ENCODE measurements around the gene TYW1B. TPM values are rescaled to one million over a fixed set of nuclear protein-coding genes. Genes with fewer than 3 reads are reported as not detected.
A peak's percentile ranks its signal among the peaks of the same experiment; 100 is the strongest.
"Not testable (repeated sequence)": the region's sequence is repeated elsewhere in the genome, so short reads cannot be mapped to it uniquely, and the experiment has no call there.

The TYW1B gene
- total RNA-seq, 1 experiment from 2014 or later: 0.98 TPM

- Mint-ChIP-seq H3K27me3 (ENCODE audit: insufficient read depth, unreplicated experiment) (no peaks in the 10 kb centered on the region), H3K4me3 (ENCODE audit: unreplicated experiment) (no peak overlapping the region), H3K27ac (ENCODE audit: low read depth, unreplicated experiment) (no peak overlapping the region), H3K9me3 (ENCODE audit: unreplicated experiment) (no peaks in the 10 kb centered on the region), H3K36me3 (ENCODE audit: insufficient read depth, unreplicated experiment) (no peaks in the 10 kb centered on the region), H3K4me1 (ENCODE audit: insufficient read depth, unreplicated experiment) (no peaks in the 10 kb centered on the region)
- ChIA-PET CTCF (no interaction called here), POLR2A (no interaction called here)
- DNase-seq (ENCODE audit: unreplicated experiment): no peak
- intact Hi-C loops (cut with micrococcal nuclease): no loop called here
- no peak for TF ChIP-seq CTCF (IDR thresholded peaks at IDR 0.05; ENCODE audit: unreplicated experiment)
- no TSS peak for BruUV-seq (replicated peaks)
Measured at GRCh38 chr7:72577107-72577506, 250.9 kb downstream of the TYW1B start.

GRCh38 chr7:72561988-72562387 lies 266.0 kb downstream of the TYW1B start:
- H3K4me1 Mint-ChIP-seq (ENCODE audit: insufficient read depth, unreplicated experiment); intact Hi-C loops (cut with micrococcal nuclease); DNase-seq (ENCODE audit: unreplicated experiment); POLR2A ChIA-PET; H3K27ac Mint-ChIP-seq (ENCODE audit: low read depth, unreplicated experiment); H3K9me3 Mint-ChIP-seq (ENCODE audit: unreplicated experiment); H3K27me3 Mint-ChIP-seq (ENCODE audit: insufficient read depth, unreplicated experiment); H3K4me3 Mint-ChIP-seq (ENCODE audit: unreplicated experiment); BruUV-seq (replicated peaks); H3K36me3 Mint-ChIP-seq (ENCODE audit: insufficient read depth, unreplicated experiment); CTCF ChIA-PET: not testable (repeated sequence)

GRCh38 chr7:72559546-72559945 lies 268.5 kb downstream of the TYW1B start:
- POLR2A ChIA-PET; H3K4me3 Mint-ChIP-seq (ENCODE audit: unreplicated experiment); H3K36me3 Mint-ChIP-seq (ENCODE audit: insufficient read depth, unreplicated experiment); H3K9me3 Mint-ChIP-seq (ENCODE audit: unreplicated experiment); H3K4me1 Mint-ChIP-seq (ENCODE audit: insufficient read depth, unreplicated experiment); H3K27me3 Mint-ChIP-seq (ENCODE audit: insufficient read depth, unreplicated experiment); DNase-seq (ENCODE audit: unreplicated experiment); BruUV-seq (replicated peaks); H3K27ac Mint-ChIP-seq (ENCODE audit: low read depth, unreplicated experiment); intact Hi-C loops (cut with micrococcal nuclease): not testable (repeated sequence)
- CTCF ChIA-PET: interaction anchor here (0.5 kb wide), 1 partner anchor 638 kb away, joined by 3 read pairs; no protein-coding TSS in a partner anchor

GRCh38 chr7:72556733-72557132 lies 271.3 kb downstream of the TYW1B start:
- CTCF ChIA-PET; H3K9me3 Mint-ChIP-seq (ENCODE audit: unreplicated experiment); POLR2A ChIA-PET; DNase-seq (ENCODE audit: unreplicated experiment); BruUV-seq (replicated peaks); H3K4me1 Mint-ChIP-seq (ENCODE audit: insufficient read depth, unreplicated experiment); H3K36me3 Mint-ChIP-seq (ENCODE audit: insufficient read depth, unreplicated experiment); intact Hi-C loops (cut with micrococcal nuclease); H3K4me3 Mint-ChIP-seq (ENCODE audit: unreplicated experiment); H3K27me3 Mint-ChIP-seq (ENCODE audit: insufficient read depth, unreplicated experiment); H3K27ac Mint-ChIP-seq (ENCODE audit: low read depth, unreplicated experiment): not testable (repeated sequence)

- DNase-seq (ENCODE audit: unreplicated experiment); H3K4me1 Mint-ChIP-seq (ENCODE audit: insufficient read depth, unreplicated experiment); H3K27me3 Mint-ChIP-seq (ENCODE audit: insufficient read depth, unreplicated experiment); H3K36me3 Mint-ChIP-seq (ENCODE audit: insufficient read depth, unreplicated experiment); CTCF ChIA-PET; H3K27ac Mint-ChIP-seq (ENCODE audit: low read depth, unreplicated experiment); H3K9me3 Mint-ChIP-seq (ENCODE audit: unreplicated experiment); H3K4me3 Mint-ChIP-seq (ENCODE audit: unreplicated experiment); BruUV-seq (replicated peaks); intact Hi-C loops (cut with micrococcal nuclease); POLR2A ChIA-PET: not testable (repeated sequence)
Measured at GRCh38 chr7:72555238-72555637, 272.8 kb downstream of the TYW1B start.

GRCh38 chr7:72554401-72554800 lies 273.6 kb downstream of the TYW1B start:
- intact Hi-C loops (cut with micrococcal nuclease); H3K27ac Mint-ChIP-seq (ENCODE audit: low read depth, unreplicated experiment); H3K4me1 Mint-ChIP-seq (ENCODE audit: insufficient read depth, unreplicated experiment); CTCF ChIA-PET; POLR2A ChIA-PET; H3K4me3 Mint-ChIP-seq (ENCODE audit: unreplicated experiment); BruUV-seq (replicated peaks); H3K27me3 Mint-ChIP-seq (ENCODE audit: insufficient read depth, unreplicated experiment); DNase-seq (ENCODE audit: unreplicated experiment); H3K9me3 Mint-ChIP-seq (ENCODE audit: unreplicated experiment); H3K36me3 Mint-ChIP-seq (ENCODE audit: insufficient read depth, unreplicated experiment): not testable (repeated sequence)

- H3K9me3 Mint-ChIP-seq (ENCODE audit: unreplicated experiment); intact Hi-C loops (cut with micrococcal nuclease); H3K4me1 Mint-ChIP-seq (ENCODE audit: insufficient read depth, unreplicated experiment); H3K4me3 Mint-ChIP-seq (ENCODE audit: unreplicated experiment); H3K36me3 Mint-ChIP-seq (ENCODE audit: insufficient read depth, unreplicated experiment); BruUV-seq (replicated peaks); CTCF ChIA-PET; H3K27me3 Mint-ChIP-seq (ENCODE audit: insufficient read depth, unreplicated experiment); DNase-seq (ENCODE audit: unreplicated experiment); H3K27ac Mint-ChIP-seq (ENCODE audit: low read depth, unreplicated experiment); POLR2A ChIA-PET: not testable (repeated sequence)
Measured at GRCh38 chr7:72550454-72550853, 277.5 kb downstream of the TYW1B start.

- DNase-seq (ENCODE audit: unreplicated experiment); H3K4me1 Mint-ChIP-seq (ENCODE audit: insufficient read depth, unreplicated experiment); intact Hi-C loops (cut with micrococcal nuclease); POLR2A ChIA-PET; H3K36me3 Mint-ChIP-seq (ENCODE audit: insufficient read depth, unreplicated experiment); H3K4me3 Mint-ChIP-seq (ENCODE audit: unreplicated experiment); H3K27me3 Mint-ChIP-seq (ENCODE audit: insufficient read depth, unreplicated experiment); BruUV-seq (replicated peaks); H3K9me3 Mint-ChIP-seq (ENCODE audit: unreplicated experiment): not testable (repeated sequence)
- peak overlapping the region; percentile 40 for H3K27ac Mint-ChIP-seq (ENCODE audit: low read depth, unreplicated experiment)
- CTCF ChIA-PET: interaction anchor here (0.6 kb wide), 1 partner anchor 530 kb away, joined by 3 read pairs; no protein-coding TSS in a partner anchor
Measured at GRCh38 chr7:72546586-72547237, 281.3 kb downstream of the TYW1B start.

GRCh38 chr7:72544531-72544930 lies 283.5 kb downstream of the TYW1B start:
- H3K36me3 Mint-ChIP-seq (ENCODE audit: insufficient read depth, unreplicated experiment); H3K4me1 Mint-ChIP-seq (ENCODE audit: insufficient read depth, unreplicated experiment); H3K4me3 Mint-ChIP-seq (ENCODE audit: unreplicated experiment); POLR2A ChIA-PET; H3K27me3 Mint-ChIP-seq (ENCODE audit: insufficient read depth, unreplicated experiment); intact Hi-C loops (cut with micrococcal nuclease); H3K9me3 Mint-ChIP-seq (ENCODE audit: unreplicated experiment); DNase-seq (ENCODE audit: unreplicated experiment); BruUV-seq (replicated peaks); H3K27ac Mint-ChIP-seq (ENCODE audit: low read depth, unreplicated experiment): not testable (repeated sequence)
- CTCF ChIA-PET: interaction anchor here (0.6 kb wide), 1 partner anchor 313 kb away, joined by 4 read pairs; no protein-coding TSS in a partner anchor
